OCI-LY3 (cell line): ENCODE measurements around the gene BPGM.
"Not testable (repeated sequence)": the region's sequence is repeated elsewhere in the genome, so short reads cannot be mapped to it uniquely, and the experiment has no call there.

Source experiments
- EZH2phosphoT487 ChIP-seq: fragments of 200-600 bp; shearing (Covaris generic); IDR thresholded peaks from 2 replicates; pipeline ENCODE4 v1.6.1; 2018; ENCODE audit warnings: antibody characterized with exemption, mixed run types, low read depth
- TF ChIP-seq, protein P1 (sequence below): fragments of 200-600, 300-600 bp; sonication (generic); IDR thresholded peaks from 2 replicates; pipeline ENCODE4 v1.5.1; 2014; ENCODE audit warnings: antibody characterized with exemption, low read length, low read depth

DNA sequence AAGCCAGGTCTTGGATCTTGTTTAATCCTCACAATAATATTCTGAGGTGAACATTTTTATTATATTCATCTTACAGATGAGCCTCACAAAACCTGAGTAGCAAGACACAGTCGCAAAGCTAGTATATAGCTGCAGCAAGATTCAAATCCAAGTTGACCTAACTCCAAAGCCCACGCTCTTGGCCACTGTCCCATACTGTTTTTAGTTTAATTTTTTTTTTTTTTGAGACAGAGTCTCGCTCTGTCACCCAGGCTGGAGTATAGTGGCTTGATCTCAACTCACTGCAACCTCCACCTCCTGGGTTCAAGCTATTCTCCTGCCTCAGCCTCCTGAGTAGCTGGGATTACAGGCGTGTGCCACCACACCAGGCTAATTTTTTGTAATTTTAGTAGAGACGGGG lies 42.9 kb downstream of the BPGM start:
- TF ChIP-seq, protein P1, sequence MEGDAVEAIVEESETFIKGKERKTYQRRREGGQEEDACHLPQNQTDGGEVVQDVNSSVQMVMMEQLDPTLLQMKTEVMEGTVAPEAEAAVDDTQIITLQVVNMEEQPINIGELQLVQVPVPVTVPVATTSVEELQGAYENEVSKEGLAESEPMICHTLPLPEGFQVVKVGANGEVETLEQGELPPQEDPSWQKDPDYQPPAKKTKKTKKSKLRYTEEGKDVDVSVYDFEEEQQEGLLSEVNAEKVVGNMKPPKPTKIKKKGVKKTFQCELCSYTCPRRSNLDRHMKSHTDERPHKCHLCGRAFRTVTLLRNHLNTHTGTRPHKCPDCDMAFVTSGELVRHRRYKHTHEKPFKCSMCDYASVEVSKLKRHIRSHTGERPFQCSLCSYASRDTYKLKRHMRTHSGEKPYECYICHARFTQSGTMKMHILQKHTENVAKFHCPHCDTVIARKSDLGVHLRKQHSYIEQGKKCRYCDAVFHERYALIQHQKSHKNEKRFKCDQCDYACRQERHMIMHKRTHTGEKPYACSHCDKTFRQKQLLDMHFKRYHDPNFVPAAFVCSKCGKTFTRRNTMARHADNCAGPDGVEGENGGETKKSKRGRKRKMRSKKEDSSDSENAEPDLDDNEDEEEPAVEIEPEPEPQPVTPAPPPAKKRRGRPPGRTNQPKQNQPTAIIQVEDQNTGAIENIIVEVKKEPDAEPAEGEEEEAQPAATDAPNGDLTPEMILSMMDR: not testable (repeated sequence)
- not testable (repeated sequence) for TF ChIP-seq EZH2phosphoT487
